Measurements from ENCODE around the gene MYO5B. TPM values are rescaled to one million over a fixed set of nuclear protein-coding genes. Genes with fewer than 3 reads are reported as not detected.

The MYO5B gene
- total RNA-seq, 2 experiments from 2014 or later, result not detected

DNA sequence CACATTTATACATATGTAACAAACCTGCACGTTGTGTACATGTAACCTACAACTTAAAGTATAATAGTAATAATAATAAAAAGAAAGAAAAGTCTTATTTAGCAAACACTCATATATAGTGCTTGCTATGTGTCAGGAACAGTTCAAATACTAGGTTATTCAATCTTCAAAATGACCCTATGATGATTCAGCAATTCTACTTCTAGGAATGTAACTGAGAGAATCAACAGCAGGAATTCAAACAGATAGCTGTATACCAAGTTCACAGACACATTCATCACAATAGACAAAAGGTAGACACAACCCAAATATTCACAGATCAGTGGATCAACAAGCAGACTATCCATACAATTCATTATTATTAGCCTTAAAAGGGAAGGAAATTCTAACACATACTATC lies 69.5 kb downstream of the MYO5B start:
- intact Hi-C loops (cut with micrococcal nuclease; ENCODE audit: unreplicated experiment), result no loop called here
- H3K36me3 ChIP-seq (ENCODE audit: insufficient read depth, low read length), result no peaks in the 10 kb centered on the region
- POLR2A ChIA-PET, result no interaction called here
- no peak for TF ChIP-seq EZH2phosphoT487 (IDR thresholded peaks at IDR 0.05; ENCODE audit: borderline replicate concordance, low read depth, low read length)
- TF ChIP-seq, protein P1, sequence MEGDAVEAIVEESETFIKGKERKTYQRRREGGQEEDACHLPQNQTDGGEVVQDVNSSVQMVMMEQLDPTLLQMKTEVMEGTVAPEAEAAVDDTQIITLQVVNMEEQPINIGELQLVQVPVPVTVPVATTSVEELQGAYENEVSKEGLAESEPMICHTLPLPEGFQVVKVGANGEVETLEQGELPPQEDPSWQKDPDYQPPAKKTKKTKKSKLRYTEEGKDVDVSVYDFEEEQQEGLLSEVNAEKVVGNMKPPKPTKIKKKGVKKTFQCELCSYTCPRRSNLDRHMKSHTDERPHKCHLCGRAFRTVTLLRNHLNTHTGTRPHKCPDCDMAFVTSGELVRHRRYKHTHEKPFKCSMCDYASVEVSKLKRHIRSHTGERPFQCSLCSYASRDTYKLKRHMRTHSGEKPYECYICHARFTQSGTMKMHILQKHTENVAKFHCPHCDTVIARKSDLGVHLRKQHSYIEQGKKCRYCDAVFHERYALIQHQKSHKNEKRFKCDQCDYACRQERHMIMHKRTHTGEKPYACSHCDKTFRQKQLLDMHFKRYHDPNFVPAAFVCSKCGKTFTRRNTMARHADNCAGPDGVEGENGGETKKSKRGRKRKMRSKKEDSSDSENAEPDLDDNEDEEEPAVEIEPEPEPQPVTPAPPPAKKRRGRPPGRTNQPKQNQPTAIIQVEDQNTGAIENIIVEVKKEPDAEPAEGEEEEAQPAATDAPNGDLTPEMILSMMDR (conservative IDR thresholded peaks at IDR 0.05; ENCODE audit: low read length), result no peak
- no peak overlapping the region for H3K4me3 ChIP-seq (ENCODE audit: low read depth, low read length, poor library complexity, severe bottlenecking)
- BruUV-seq (replicated peaks), result no TSS peak
- H3K9me3 ChIP-seq (ENCODE audit: low read length), result no peaks in the 10 kb centered on the region
- no peaks in the 10 kb centered on the region for H4K20me1 ChIP-seq (ENCODE audit: insufficient read depth, low read length)
- H3K9me2 ChIP-seq (ENCODE audit: insufficient read depth, low read length), result no peaks in the 10 kb centered on the region
- CTCF ChIA-PET (ENCODE audit: unreplicated experiment), result no interaction called here
- no peak overlapping the region for H3K4me2 ChIP-seq (ENCODE audit: low read length)
- no peak for DNase-seq (ENCODE audit: low spot score)
- no peak overlapping the region for H3K27ac ChIP-seq (ENCODE audit: low read depth, low read length, poor library complexity, severe bottlenecking)
- no peak overlapping the region for H2AFZ ChIP-seq (ENCODE audit: low read length)
- no peaks in the 10 kb centered on the region for H3K79me2 ChIP-seq (ENCODE audit: insufficient read depth, low read depth, low read length)
- no peaks in the 10 kb centered on the region for H3K4me1 ChIP-seq (ENCODE audit: insufficient read depth, low read length, poor library complexity, severe bottlenecking)

DNA sequence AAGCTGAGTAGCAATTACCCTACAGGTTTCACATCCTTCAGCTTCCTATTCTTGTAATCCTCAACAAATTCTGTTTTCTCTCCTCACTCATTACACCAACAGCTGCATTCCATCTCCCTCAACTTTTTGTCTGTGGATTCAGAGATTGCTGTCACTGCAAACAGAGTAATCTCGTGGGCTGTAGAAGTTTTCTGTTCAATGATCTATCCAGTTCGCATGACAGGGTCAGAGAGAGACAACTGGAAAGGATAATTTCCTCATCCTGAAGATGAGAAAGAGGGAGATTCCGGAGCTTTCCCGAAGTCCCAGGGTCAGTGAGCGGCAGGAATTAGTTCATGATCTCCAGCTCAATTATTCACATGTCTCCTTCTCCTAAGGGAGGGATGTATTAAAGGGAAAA lies 75.7 kb downstream of the MYO5B start:
- no peak for DNase-seq (ENCODE audit: low spot score)
- Histone ChIP-seq H3K27ac (ENCODE audit: low read depth, low read length, poor library complexity, severe bottlenecking) (no peak overlapping the region), H3K36me3 (ENCODE audit: insufficient read depth, low read length) (no peaks in the 10 kb centered on the region), H3K79me2 (ENCODE audit: insufficient read depth, low read depth, low read length) (no peaks in the 10 kb centered on the region), H2AFZ (ENCODE audit: low read length) (no peak overlapping the region), H4K20me1 (ENCODE audit: insufficient read depth, low read length) (no peaks in the 10 kb centered on the region), H3K4me3 (ENCODE audit: low read depth, low read length, poor library complexity, severe bottlenecking) (no peak overlapping the region), H3K9me3 (ENCODE audit: low read length) (no peaks in the 10 kb centered on the region), H3K4me2 (ENCODE audit: low read length) (no peak overlapping the region), H3K4me1 (ENCODE audit: insufficient read depth, low read length, poor library complexity, severe bottlenecking) (no peaks in the 10 kb centered on the region), H3K9me2 (ENCODE audit: insufficient read depth, low read length) (no peaks in the 10 kb centered on the region)
- CTCF ChIA-PET (ENCODE audit: unreplicated experiment), result no interaction called here
- BruUV-seq (replicated peaks), result no TSS peak
- intact Hi-C loops (cut with micrococcal nuclease; ENCODE audit: unreplicated experiment), result no loop called here
- POLR2A ChIA-PET, result no interaction called here
- no peak for TF ChIP-seq EZH2phosphoT487 (IDR thresholded peaks at IDR 0.05; ENCODE audit: borderline replicate concordance, low read depth, low read length)
- TF ChIP-seq, protein P1 (conservative IDR thresholded peaks at IDR 0.05; ENCODE audit: low read length), result no peak

DNA sequence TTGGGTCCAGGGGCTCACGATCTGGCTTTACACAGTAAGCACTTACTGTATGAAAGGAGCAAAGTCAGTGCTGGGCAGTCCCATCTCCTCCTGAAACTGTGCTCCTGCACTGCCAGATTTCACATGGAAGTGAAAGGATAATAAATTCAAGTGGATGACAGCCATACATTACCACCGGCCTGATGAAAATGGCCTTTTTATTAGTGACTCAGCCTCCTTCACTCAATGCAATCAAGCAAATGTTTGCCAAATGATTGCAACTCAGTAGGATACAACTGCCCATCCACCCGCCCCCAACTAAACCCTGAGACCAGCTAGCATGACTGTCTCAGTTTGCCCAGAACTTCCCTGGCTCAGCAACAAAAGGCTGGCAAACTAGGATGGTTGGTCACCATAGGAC lies 77.1 kb downstream of the MYO5B start:
- Histone ChIP-seq H3K4me2 (ENCODE audit: low read length) (no peak overlapping the region), H2AFZ (ENCODE audit: low read length) (no peak overlapping the region), H3K4me1 (ENCODE audit: insufficient read depth, low read length, poor library complexity, severe bottlenecking) (no peaks in the 10 kb centered on the region), H3K9me3 (ENCODE audit: low read length) (no peaks in the 10 kb centered on the region), H4K20me1 (ENCODE audit: insufficient read depth, low read length) (no peaks in the 10 kb centered on the region), H3K79me2 (ENCODE audit: insufficient read depth, low read depth, low read length) (no peaks in the 10 kb centered on the region), H3K36me3 (ENCODE audit: insufficient read depth, low read length) (no peaks in the 10 kb centered on the region), H3K27ac (ENCODE audit: low read depth, low read length, poor library complexity, severe bottlenecking) (no peak overlapping the region), H3K4me3 (ENCODE audit: low read depth, low read length, poor library complexity, severe bottlenecking) (no peak overlapping the region), H3K9me2 (ENCODE audit: insufficient read depth, low read length) (no peaks in the 10 kb centered on the region)
- POLR2A ChIA-PET, result no interaction called here
- no peak for TF ChIP-seq EZH2phosphoT487 (IDR thresholded peaks at IDR 0.05; ENCODE audit: borderline replicate concordance, low read depth, low read length)
- TF ChIP-seq, protein P1 (conservative IDR thresholded peaks at IDR 0.05; ENCODE audit: low read length), result no peak
- DNase-seq (ENCODE audit: low spot score), result no peak
- intact Hi-C loops (cut with micrococcal nuclease; ENCODE audit: unreplicated experiment), result no loop called here
- CTCF ChIA-PET (ENCODE audit: unreplicated experiment), result no interaction called here
- no TSS peak for BruUV-seq (replicated peaks)
